Effector memory CD4-positive, alpha-beta T cell (primary cell): ENCODE measurements around the gene ACE.

ENCODE experiments used
- DNase-seq, 3 donors: peaks; one replicate each; pipeline ENCODE4 v3.0.0-alpha.2; 2020
- H3K27ac ChIP-seq: 2 replicates; pipeline ENCODE4 v1.7.0; 2013; ENCODE audit warnings: mild to moderate bottlenecking, low read length, moderate library complexity; ENCODE audit not compliant: insufficient read depth, poor library complexity, severe bottlenecking
- H3K27me3 ChIP-seq: replicated peaks from 2 replicates; pipeline ENCODE4 v1.7.0; 2013; ENCODE audit warnings: mild to moderate bottlenecking, low read length; ENCODE audit not compliant: insufficient read depth, control insufficient read depth, poor library complexity, severe bottlenecking
- H3K36me3 ChIP-seq: 2 replicates; pipeline ENCODE4 v1.7.0; 2013; ENCODE audit warnings: mild to moderate bottlenecking, low read length, moderate library complexity; ENCODE audit not compliant: control insufficient read depth, insufficient read depth
- H3K4me1 ChIP-seq: 2 replicates; pipeline ENCODE4 v1.7.0; 2013; ENCODE audit warnings: low read length, mild to moderate bottlenecking; ENCODE audit not compliant: control insufficient read depth, insufficient read depth, poor library complexity, severe bottlenecking
- H3K4me3 ChIP-seq: 2 replicates; pipeline ENCODE4 v1.7.0; 2013; ENCODE audit warnings: low read length, low read depth, mild to moderate bottlenecking; ENCODE audit not compliant: insufficient read depth, poor library complexity, severe bottlenecking
- H3K9me3 ChIP-seq: 2 replicates; pipeline ENCODE4 v1.7.0; 2013; ENCODE audit warnings: mild to moderate bottlenecking, low read length, moderate library complexity; ENCODE audit not compliant: control insufficient read depth

ACE gene

DNA sequence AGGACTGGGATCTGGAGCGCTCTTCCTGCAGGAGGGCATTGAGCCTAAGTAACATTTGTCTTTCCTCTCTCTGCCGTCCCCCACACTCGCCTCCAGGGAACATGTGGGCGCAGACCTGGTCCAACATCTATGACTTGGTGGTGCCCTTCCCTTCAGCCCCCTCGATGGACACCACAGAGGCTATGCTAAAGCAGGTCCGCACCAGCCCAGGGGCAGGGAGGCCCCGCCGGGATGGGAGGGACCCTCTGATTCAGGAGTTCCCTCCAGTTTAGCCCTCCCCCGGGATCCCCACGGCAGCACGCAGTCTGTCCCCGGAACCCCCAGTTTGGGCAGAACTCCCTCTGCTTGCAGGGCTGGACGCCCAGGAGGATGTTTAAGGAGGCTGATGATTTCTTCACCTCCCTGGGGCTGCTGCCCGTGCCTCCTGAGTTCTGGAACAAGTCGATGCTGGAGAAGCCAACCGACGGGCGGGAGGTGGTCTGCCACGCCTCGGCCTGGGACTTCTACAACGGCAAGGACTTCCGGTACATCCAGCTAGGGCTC lies 14.1 kb downstream of the ACE start:
- no peak for DNase-seq
- Histone ChIP-seq H3K36me3 (no peaks in the 10 kb centered on the region), H3K9me3 (no peaks in the 10 kb centered on the region), H3K27me3 (no peaks in the 10 kb centered on the region), H3K27ac (no peak overlapping the region), H3K4me3 (no peak overlapping the region), H3K4me1 (no peaks in the 10 kb centered on the region)

DNA sequence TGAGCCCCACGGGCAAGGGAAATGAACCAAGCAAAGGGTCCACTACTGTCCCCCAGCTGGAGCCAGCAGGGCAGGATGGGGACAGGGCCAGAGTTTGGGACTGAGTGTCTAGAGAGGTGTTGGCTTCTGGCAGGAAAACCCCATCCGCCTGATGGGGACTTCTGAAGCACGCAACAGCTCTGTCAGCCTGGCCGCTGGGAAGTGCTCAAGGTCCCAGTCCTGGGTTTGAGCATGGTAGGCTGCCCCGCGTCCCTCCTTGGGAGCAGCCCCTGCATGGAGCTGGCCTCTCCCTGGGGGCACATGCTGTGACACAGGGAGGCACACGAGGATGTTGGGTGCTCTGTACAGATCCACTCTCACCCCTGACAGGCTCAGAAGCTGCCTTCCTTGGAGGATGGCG lies 14.6 kb downstream of the ACE start:
- DNase-seq, result no peak
- Histone ChIP-seq H3K36me3 (no peaks in the 10 kb centered on the region), H3K4me3 (no peak overlapping the region), H3K27ac (no peak overlapping the region), H3K27me3 (no peaks in the 10 kb centered on the region), H3K9me3 (no peaks in the 10 kb centered on the region), H3K4me1 (no peaks in the 10 kb centered on the region)

DNA sequence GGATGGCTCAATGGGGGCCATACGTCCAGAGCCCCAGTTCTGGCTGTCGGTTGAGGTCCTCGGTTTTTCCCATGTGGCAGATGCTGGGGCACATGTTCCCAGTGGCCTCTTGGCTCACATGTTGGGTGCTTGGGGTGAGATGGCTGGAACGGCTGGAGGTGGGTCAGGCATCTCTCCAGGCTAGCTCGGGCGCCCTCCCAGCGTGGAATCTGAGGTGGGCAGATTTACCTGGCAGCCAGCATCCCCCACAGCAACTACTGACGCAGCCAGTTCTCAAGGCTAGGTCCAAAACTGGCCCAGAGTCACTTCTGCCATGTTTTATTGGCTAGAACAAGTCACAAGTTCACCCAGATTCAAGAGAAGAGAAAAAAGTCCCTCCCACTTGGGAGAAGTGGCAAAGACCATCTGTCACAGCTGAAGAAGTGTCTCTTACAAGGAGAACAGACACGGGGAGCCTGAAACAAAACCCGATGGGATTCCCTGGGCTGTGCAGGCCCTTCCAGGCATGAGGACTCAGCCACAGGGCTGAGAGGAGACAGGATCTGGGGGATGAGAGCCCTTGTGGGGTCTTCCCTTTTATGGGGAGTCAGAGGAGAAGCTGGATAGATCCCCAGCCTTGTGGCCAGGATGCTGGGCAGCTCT lies 15.2 kb downstream of the ACE start:
- Histone ChIP-seq H3K4me1 (no peaks in the 10 kb centered on the region), H3K4me3 (no peak overlapping the region), H3K27ac (no peak overlapping the region), H3K9me3 (no peaks in the 10 kb centered on the region), H3K27me3 (no peaks in the 10 kb centered on the region), H3K36me3 (no peaks in the 10 kb centered on the region)
- no peak for DNase-seq

DNA sequence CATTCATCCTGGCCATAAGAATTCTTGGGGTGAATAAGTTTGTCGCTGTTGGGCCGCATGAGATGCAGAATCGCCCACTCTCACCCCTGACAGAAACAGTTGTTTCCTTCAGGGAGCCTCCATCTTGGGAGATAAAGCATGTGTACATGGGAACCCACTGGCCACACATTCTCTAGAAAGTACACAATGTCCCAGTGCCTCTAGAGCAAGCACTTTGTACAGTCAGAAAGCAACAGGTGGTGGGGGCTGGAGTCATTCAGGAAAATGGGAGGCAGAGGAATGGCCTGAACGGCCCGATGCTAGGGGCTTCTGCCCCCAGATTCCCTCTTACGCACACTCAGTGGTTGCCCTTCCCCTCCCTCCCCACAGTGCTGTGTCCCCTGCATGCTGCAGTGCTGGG lies 16.1 kb downstream of the ACE start:
- Histone ChIP-seq H3K4me1 (no peaks in the 10 kb centered on the region), H3K27me3 (no peaks in the 10 kb centered on the region), H3K36me3 (no peaks in the 10 kb centered on the region), H3K27ac (no peak overlapping the region), H3K9me3 (no peaks in the 10 kb centered on the region), H3K4me3 (no peak overlapping the region)
- DNase-seq, result no peak

DNA sequence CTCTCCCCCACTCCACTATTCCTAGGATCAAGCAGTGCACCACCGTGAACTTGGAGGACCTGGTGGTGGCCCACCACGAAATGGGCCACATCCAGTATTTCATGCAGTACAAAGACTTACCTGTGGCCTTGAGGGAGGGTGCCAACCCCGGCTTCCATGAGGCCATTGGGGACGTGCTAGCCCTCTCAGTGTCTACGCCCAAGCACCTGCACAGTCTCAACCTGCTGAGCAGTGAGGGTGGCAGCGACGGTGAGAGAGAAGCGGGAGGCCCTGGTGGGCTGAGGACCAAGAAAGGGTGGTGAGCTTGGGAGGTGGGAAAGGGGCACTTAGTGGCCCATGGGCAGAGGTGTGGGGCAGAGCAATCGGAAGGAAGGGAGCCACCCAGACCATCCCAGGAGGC lies 16.6 kb downstream of the ACE start:
- Histone ChIP-seq H3K9me3 (no peaks in the 10 kb centered on the region), H3K36me3 (no peaks in the 10 kb centered on the region), H3K27ac (no peak overlapping the region), H3K27me3 (no peaks in the 10 kb centered on the region), H3K4me3 (no peak overlapping the region), H3K4me1 (no peaks in the 10 kb centered on the region)
- no peak for DNase-seq

DNA sequence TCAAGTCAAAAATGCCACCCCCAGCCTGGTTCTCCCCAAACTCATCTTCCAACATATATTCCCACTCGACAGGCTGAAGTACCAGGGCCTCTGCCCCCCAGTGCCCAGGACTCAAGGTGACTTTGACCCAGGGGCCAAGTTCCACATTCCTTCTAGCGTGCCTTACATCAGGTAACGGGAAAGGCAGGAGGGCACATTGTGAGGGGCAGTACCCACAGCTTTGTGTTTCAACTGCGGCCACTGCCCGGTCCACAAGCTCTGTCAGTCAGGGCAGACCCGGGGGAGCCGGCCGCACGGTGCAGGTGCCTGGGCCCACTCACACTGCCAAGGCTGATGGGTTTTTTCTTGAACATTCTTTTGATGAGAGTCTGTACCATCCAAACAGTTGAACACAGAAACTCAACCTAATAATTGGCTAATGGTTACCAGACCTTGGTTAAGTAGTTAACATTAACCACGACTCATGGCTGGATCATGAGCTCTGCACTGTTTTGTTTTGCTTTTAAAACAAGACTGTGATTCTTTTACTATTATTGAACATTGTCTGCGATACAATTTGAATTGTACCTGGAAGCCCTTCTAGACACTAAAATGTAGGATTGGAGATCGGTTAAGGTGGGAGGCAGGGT lies 17.6 kb downstream of the ACE start:
- Histone ChIP-seq H3K27me3 (no peaks in the 10 kb centered on the region), H3K36me3 (no peaks in the 10 kb centered on the region), H3K9me3 (no peaks in the 10 kb centered on the region), H3K4me1 (no peaks in the 10 kb centered on the region), H3K27ac (no peak overlapping the region), H3K4me3 (no peak overlapping the region)
- no peak for DNase-seq

DNA sequence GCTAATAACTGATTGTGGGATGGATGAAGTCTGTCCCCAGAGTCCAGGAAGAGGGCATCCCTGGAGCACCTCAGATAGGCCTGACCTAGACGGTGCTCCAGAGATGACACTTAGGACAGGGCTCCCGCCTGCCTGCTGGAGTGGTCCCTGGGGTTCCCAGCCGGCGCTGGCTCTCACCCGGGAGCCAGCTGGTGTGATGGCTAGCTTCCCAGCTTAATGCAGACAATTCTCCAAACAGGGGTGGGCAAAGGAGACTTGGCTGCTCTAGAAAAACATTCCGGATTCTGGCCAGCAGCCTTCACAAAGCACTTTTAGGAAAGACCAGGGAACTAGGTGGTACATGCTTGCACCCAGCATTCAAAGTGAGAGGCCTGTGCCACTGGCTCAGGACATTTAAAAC lies 18.6 kb downstream of the ACE start:
- no peak for DNase-seq
- Histone ChIP-seq H3K36me3 (no peaks in the 10 kb centered on the region), H3K27ac (no peak overlapping the region), H3K4me3 (no peak overlapping the region), H3K9me3 (no peaks in the 10 kb centered on the region), H3K27me3 (no peaks in the 10 kb centered on the region), H3K4me1 (no peaks in the 10 kb centered on the region)

DNA sequence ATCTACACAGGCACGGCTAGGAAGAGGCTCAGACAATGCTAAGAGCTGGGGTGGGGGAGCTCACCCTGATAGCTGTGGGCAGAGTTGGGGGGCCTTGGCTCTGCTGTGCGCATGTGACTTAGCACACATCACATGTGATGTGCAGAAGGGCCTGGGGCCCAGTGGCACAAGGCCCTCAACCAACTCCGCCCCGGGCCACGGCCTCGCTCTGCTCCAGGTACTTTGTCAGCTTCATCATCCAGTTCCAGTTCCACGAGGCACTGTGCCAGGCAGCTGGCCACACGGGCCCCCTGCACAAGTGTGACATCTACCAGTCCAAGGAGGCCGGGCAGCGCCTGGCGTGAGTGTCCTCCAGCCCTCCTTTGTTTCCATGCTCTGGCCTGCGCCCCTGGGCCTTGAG lies 19.3 kb downstream of the ACE start:
- Histone ChIP-seq H3K4me3 (no peak overlapping the region), H3K9me3 (no peaks in the 10 kb centered on the region), H3K27me3 (no peaks in the 10 kb centered on the region), H3K36me3 (no peaks in the 10 kb centered on the region), H3K4me1 (no peaks in the 10 kb centered on the region), H3K27ac (no peak overlapping the region)
- DNase-seq, result no peak

DNA sequence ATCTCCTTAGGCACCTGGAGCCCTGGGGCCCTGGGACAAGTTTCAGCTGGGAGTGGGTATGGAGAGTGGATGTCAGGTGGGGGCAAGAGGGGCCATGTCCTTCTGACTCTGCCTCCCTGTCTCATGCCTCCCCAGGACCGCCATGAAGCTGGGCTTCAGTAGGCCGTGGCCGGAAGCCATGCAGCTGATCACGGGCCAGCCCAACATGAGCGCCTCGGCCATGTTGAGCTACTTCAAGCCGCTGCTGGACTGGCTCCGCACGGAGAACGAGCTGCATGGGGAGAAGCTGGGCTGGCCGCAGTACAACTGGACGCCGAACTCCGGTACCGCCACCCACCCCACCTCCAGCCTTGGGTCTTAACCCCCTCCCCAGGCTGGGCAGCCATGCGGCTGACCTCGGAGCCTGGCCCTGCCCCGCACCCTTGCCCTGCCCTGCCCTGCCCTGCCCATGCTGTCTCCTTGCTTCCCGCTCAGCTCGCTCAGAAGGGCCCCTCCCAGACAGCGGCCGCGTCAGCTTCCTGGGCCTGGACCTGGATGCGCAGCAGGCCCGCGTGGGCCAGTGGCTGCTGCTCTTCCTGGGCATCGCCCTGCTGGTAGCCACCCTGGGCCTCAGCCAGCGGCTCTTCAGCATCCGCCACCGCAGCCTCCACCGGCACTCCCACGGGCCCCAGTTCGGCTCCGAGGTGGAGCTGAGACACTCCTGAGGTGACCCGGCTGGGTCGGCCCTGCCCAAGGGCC lies 20.0 kb downstream of the ACE start:
- DNase-seq, result no peak
- H3K27ac ChIP-seq, result no peak overlapping the region
- no peaks in the 10 kb centered on the region for H3K4me1 ChIP-seq
- H3K36me3 ChIP-seq, result no peaks in the 10 kb centered on the region
- no peaks in the 10 kb centered on the region for H3K9me3 ChIP-seq
- H3K4me3 ChIP-seq, result no peak overlapping the region
- no peaks in the 10 kb centered on the region for H3K27me3 ChIP-seq
